Measurements from ENCODE around the gene TSSK3.

Gene TSSK3

GRCh38 chr1:32364836-32365235 is 2.5 kb downstream of the TSSK3 start:
- peaks cover 19% of the 10 kb centered on the region for H3K4me1 ChIP-seq (ENCODE audit: control insufficient read depth, low read length)
- H3K4me2 ChIP-seq (ENCODE audit: low read length), result no peak overlapping the region
- H3K27me3 ChIP-seq (ENCODE audit: control insufficient read depth, low read length), result no peaks in the 10 kb centered on the region
- no peak overlapping the region for H3K4me3 ChIP-seq (ENCODE audit: low read length)
- no peak for TF ChIP-seq EZH2phosphoT487 (IDR thresholded peaks at IDR 0.05; ENCODE audit: borderline replicate concordance, low read length)
- TF ChIP-seq, protein P1, sequence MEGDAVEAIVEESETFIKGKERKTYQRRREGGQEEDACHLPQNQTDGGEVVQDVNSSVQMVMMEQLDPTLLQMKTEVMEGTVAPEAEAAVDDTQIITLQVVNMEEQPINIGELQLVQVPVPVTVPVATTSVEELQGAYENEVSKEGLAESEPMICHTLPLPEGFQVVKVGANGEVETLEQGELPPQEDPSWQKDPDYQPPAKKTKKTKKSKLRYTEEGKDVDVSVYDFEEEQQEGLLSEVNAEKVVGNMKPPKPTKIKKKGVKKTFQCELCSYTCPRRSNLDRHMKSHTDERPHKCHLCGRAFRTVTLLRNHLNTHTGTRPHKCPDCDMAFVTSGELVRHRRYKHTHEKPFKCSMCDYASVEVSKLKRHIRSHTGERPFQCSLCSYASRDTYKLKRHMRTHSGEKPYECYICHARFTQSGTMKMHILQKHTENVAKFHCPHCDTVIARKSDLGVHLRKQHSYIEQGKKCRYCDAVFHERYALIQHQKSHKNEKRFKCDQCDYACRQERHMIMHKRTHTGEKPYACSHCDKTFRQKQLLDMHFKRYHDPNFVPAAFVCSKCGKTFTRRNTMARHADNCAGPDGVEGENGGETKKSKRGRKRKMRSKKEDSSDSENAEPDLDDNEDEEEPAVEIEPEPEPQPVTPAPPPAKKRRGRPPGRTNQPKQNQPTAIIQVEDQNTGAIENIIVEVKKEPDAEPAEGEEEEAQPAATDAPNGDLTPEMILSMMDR (IDR thresholded peaks at IDR 0.05; ENCODE audit: low read depth, low read length, poor library complexity, severe bottlenecking), result no peak
- H3K9me2 ChIP-seq (replicated peaks; ENCODE audit: control insufficient read depth, low read length), result no peaks in the 10 kb centered on the region
- H3K79me2 ChIP-seq (ENCODE audit: control insufficient read depth, low read length), result no peaks in the 10 kb centered on the region
- H4K20me1 ChIP-seq (ENCODE audit: control insufficient read depth, insufficient read depth, low read depth, low read length), result no peaks in the 10 kb centered on the region
- peaks cover 26% of the 10 kb centered on the region for H3K36me3 ChIP-seq (ENCODE audit: control insufficient read depth, low read length)
- H3K27ac ChIP-seq (ENCODE audit: low read depth, low read length), result no peak overlapping the region
- peaks cover 11% of the 10 kb centered on the region for H3F3A ChIP-seq (ENCODE audit: control insufficient read depth, insufficient read depth)
- no peaks in the 10 kb centered on the region for H3K9me3 ChIP-seq (ENCODE audit: control insufficient read depth, insufficient read depth, low read length)

DNA sequence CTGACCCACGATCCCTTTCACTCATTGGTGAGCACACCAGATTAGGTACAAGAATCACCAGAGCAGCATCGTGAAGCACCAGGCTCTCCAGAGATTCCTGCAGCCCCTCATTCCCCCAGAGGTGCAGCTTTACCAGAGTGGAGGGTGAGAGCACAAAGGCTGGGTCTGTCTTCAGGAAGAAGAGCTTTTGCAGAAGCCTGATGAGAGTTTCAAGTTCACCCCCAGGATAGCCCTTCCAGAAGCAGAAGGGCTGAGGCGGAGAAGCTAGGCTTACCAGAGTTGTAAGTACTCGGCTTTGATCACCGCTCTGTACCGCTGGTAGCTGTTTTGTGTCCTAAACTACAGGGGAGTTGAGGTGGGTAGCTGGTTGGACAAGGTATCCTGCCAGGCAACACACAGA is 3.1 kb downstream of the TSSK3 start:
- H3K79me2 ChIP-seq (ENCODE audit: control insufficient read depth, low read length), result no peaks in the 10 kb centered on the region
- H3K36me3 ChIP-seq (ENCODE audit: control insufficient read depth, low read length), result peaks cover 26% of the 10 kb centered on the region

DNA sequence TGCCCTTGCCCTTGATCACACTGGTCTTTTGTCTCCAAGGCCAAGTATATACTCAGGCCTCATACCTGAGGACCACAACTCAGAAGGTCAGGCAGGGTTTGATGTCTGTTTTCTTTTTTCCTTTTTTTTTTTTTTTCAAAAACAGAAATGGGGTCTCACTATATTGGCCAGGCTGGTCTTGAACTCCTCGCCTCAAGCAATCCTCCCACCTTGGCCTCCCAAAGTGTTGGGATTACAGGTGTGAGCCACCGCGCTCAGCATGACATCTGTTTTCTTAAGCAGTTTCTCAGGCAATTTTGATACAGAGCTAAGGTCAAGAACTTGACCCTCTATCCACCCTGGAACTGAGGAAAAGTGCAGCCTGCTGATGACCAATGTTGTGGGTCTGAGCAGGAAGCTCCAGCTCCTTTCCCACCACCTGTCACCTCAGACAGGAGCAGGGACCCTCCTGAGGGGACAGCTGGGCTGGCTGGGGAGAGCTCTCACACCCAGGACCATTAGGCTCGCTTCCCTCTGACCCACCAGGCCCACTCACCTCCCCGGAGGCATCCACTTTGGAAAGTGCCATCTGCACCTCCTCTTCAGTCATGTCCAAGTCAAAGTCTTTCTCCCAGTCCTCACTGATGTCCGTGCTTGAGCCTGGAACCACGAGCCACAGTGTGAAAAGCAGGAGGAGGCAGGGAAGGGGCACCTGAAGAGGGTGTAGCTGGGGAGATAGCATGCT is 5.7 kb downstream of the TSSK3 start:
- Histone ChIP-seq H3K9me3 (ENCODE audit: control insufficient read depth, insufficient read depth, low read length) (no peaks in the 10 kb centered on the region), H3K79me2 (ENCODE audit: control insufficient read depth, low read length) (no peaks in the 10 kb centered on the region), H3K9me2 (replicated peaks; ENCODE audit: control insufficient read depth, low read length) (no peaks in the 10 kb centered on the region), H3K4me3 (ENCODE audit: low read length) (no peak overlapping the region), H3K4me1 (ENCODE audit: control insufficient read depth, low read length) (peaks cover 3% of the 10 kb centered on the region; the same call in 1 of the 2 replicates), H3K27ac (ENCODE audit: low read depth, low read length) (no peak overlapping the region), H3F3A (ENCODE audit: control insufficient read depth, insufficient read depth) (peaks cover 7% of the 10 kb centered on the region), H3K36me3 (ENCODE audit: control insufficient read depth, low read length) (peaks cover 38% of the 10 kb centered on the region), H4K20me1 (ENCODE audit: control insufficient read depth, insufficient read depth, low read depth, low read length) (no peaks in the 10 kb centered on the region), H3K4me2 (ENCODE audit: low read length) (no peak overlapping the region), H3K27me3 (ENCODE audit: control insufficient read depth, low read length) (no peaks in the 10 kb centered on the region)
- TF ChIP-seq EZH2phosphoT487 (IDR thresholded peaks at IDR 0.05; ENCODE audit: borderline replicate concordance, low read length), result no peak
- TF ChIP-seq, protein P1 (IDR thresholded peaks at IDR 0.05; ENCODE audit: low read depth, low read length, poor library complexity, severe bottlenecking), result no peak

More for the DNA sequence above, 3.1 kb downstream of the TSSK3 start:
- Histone ChIP-seq H3K4me3 (ENCODE audit: low read length) (no peak overlapping the region), H3F3A (ENCODE audit: control insufficient read depth, insufficient read depth) (peaks cover 11% of the 10 kb centered on the region), H3K9me3 (ENCODE audit: control insufficient read depth, insufficient read depth, low read length) (no peaks in the 10 kb centered on the region), H3K9me2 (replicated peaks; ENCODE audit: control insufficient read depth, low read length) (no peaks in the 10 kb centered on the region), H4K20me1 (ENCODE audit: control insufficient read depth, insufficient read depth, low read depth, low read length) (no peaks in the 10 kb centered on the region), H3K4me2 (ENCODE audit: low read length) (no peak overlapping the region), H3K27me3 (ENCODE audit: control insufficient read depth, low read length) (no peaks in the 10 kb centered on the region), H3K4me1 (ENCODE audit: control insufficient read depth, low read length) (peaks cover 13% of the 10 kb centered on the region), H3K27ac (ENCODE audit: low read depth, low read length) (no peak overlapping the region)
- TF ChIP-seq, protein P1 (IDR thresholded peaks at IDR 0.05; ENCODE audit: low read depth, low read length, poor library complexity, severe bottlenecking), result no peak
- TF ChIP-seq EZH2phosphoT487 (IDR thresholded peaks at IDR 0.05; ENCODE audit: borderline replicate concordance, low read length), result no peak

Data from DOHH2 (cell line).